ENCODE results near the gene P2RY8. TPM values are rescaled to one million over a fixed set of nuclear protein-coding genes. Genes with fewer than 3 reads are reported as not detected.

Gene P2RY8
- total and polyA plus RNA-seq, 2 of the 4 experiments (the other 2 are of a cell fraction), result not detected

- H2BK120ac ChIP-seq (ENCODE audit: low read depth, low read length), result no peak overlapping the region
- no peak overlapping the region for H2BK20ac ChIP-seq (ENCODE audit: low read depth, low read length)
- H3K36me3 ChIP-seq (ENCODE audit: control insufficient read depth, insufficient read depth, low read length), result no peaks in the 10 kb centered on the region
- no peak overlapping the region for H4K8ac ChIP-seq (ENCODE audit: low read depth in 2 of 2, low read length in 2 of 2)
- BruUV-seq (replicated peaks), result no TSS peak
- H3K18ac ChIP-seq (ENCODE audit: low read depth, low read length), result no peak overlapping the region
- H2AK9ac ChIP-seq (replicated peaks; ENCODE audit: low read depth, low read length, poor library complexity), result no peak overlapping the region
- H3K4ac ChIP-seq (ENCODE audit: low read depth, low read length), result no peak overlapping the region
- H3K79me1 ChIP-seq (ENCODE audit: low read depth in 1 of 2, low read length in 2 of 2), result no peaks in the 10 kb centered on the region
- peaks cover 13% of the 10 kb centered on the region for H3K9me3 ChIP-seq (ENCODE audit: control insufficient read depth, insufficient read depth, low read length)
- H2AFZ ChIP-seq (replicated peaks; ENCODE audit: low read length, poor library complexity), result no peak overlapping the region
- H2BK15ac ChIP-seq (ENCODE audit: low read depth, low read length), result no peak overlapping the region
- no peak overlapping the region for H3K14ac ChIP-seq (replicated peaks; ENCODE audit: low read depth, low read length)
- no peaks in the 10 kb centered on the region for H3K27me3 ChIP-seq (ENCODE audit: control insufficient read depth, insufficient read depth, low read length)
- no peak overlapping the region for H3K4me2 ChIP-seq (ENCODE audit: low read depth, low read length)
- H2AK5ac ChIP-seq (ENCODE audit: low read depth, low read length), result no peak overlapping the region
- H2BK5ac ChIP-seq (ENCODE audit: low read depth, low read length, poor library complexity, severe bottlenecking), result no peak overlapping the region
- ATAC-seq (ENCODE audit: low read depth), result no peak
- WGBS, 2 experiments (ENCODE audit: extremely low coverage in 2 of 2, insufficient read length in 1 of 2), result no CpG with 5 or more reads among the region's 2 CpGs
- no peak overlapping the region for H4K5ac ChIP-seq (ENCODE audit: low read depth, low read length)
- dilution Hi-C loops (cut with HindIII; ENCODE audit: low sequenced_read_pairs, unreplicated experiment), result no loop called here
- in situ Hi-C loops (cut with MboI; ENCODE audit: low sequenced_read_pairs), result no loop called here
- TF ChIP-seq NFE2L2 (IDR thresholded peaks at IDR 0.05; ENCODE audit: low read depth, low read length), result no peak
- no peak for TF ChIP-seq CHD1 (IDR thresholded peaks at IDR 0.05; ENCODE audit: low read depth, low read length)
- no peak for TF ChIP-seq FOS (IDR thresholded peaks at IDR 0.05; ENCODE audit: low read depth, low read length)
- no peak for TF ChIP-seq MXI1 (IDR thresholded peaks at IDR 0.05; ENCODE audit: borderline replicate concordance, low read depth, low read length)
- TF ChIP-seq CTCF (conservative IDR thresholded peaks at IDR 0.05; ENCODE audit: low read depth, low read length), result no peak
- no peak for TF ChIP-seq RCOR1 (IDR thresholded peaks at IDR 0.05; ENCODE audit: insufficient replicate concordance, low read length)
- TF ChIP-seq USF2 (IDR thresholded peaks at IDR 0.05; ENCODE audit: low read depth, low read length), result no peak
- TF ChIP-seq SMC3 (IDR thresholded peaks at IDR 0.05; ENCODE audit: low read depth, low read length), result no peak
- no peak for TF ChIP-seq MAZ (IDR thresholded peaks at IDR 0.05; ENCODE audit: borderline replicate concordance, low read depth, low read length)
- no peak for TF ChIP-seq RAD21 (IDR thresholded peaks at IDR 0.05; ENCODE audit: low read length)
- TF ChIP-seq BHLHE40 (IDR thresholded peaks at IDR 0.05; ENCODE audit: low read depth, low read length), result no peak
- TF ChIP-seq MAFK (IDR thresholded peaks at IDR 0.05; ENCODE audit: low read depth, low read length), result no peak
- TF ChIP-seq ELK1 (IDR thresholded peaks at IDR 0.05; ENCODE audit: borderline replicate concordance, low read depth, low read length), result no peak
- no peak for TF ChIP-seq RFX5 (IDR thresholded peaks at IDR 0.05; ENCODE audit: low read depth, low read length)
- no peak for TF ChIP-seq CEBPB (IDR thresholded peaks at IDR 0.05; ENCODE audit: low read depth, low read length)
- TF ChIP-seq POLR2A (IDR thresholded peaks at IDR 0.05; ENCODE audit: low read depth, low read length), result no peak
- H3K4me1 ChIP-seq (ENCODE audit: control insufficient read depth, insufficient read depth, low read length), result no peaks in the 10 kb centered on the region
- DNase-seq, result no peak
- H3K9me1 ChIP-seq (ENCODE audit: insufficient read depth, low read length), result no peaks in the 10 kb centered on the region
- no peak overlapping the region for H4K91ac ChIP-seq (ENCODE audit: insufficient read depth, low read depth, low read length)
- H3K4me3 ChIP-seq (ENCODE audit: insufficient read depth, low read depth, low read length), result no peak overlapping the region
- H3K27ac ChIP-seq (ENCODE audit: insufficient read depth, low read length), result no peak overlapping the region
- no peak overlapping the region for H3K23ac ChIP-seq (ENCODE audit: low read depth, low read length)
- POLR2A ChIA-PET (ENCODE audit: unreplicated experiment), result no interaction called here
- no peak overlapping the region for H3K56ac ChIP-seq (ENCODE audit: extremely low read depth, insufficient read depth, low read length)
- no peaks in the 10 kb centered on the region for H4K20me1 ChIP-seq (ENCODE audit: insufficient read depth, low read length)
- intact Hi-C loops (cut with micrococcal nuclease), result no loop called here
- CTCF ChIA-PET, result no interaction called here
- H3K9ac ChIP-seq (ENCODE audit: low read depth, low read length), result no peak overlapping the region
Measured at GRCh38 chrX:1529328-1529727, 7.7 kb downstream of the P2RY8 start.
